RWPE1 (cell line): ENCODE results near the gene AFF2.

ENCODE experiments used
- CTCF ChIA-PET: fragments of 350-600 bp; sonication (Branson Sonifier 250); formaldehyde crosslinking; extraction: SDS; loops from one replicate; lab custom pipeline; 2021; lab: Yijun Ruan, JAX
- POLR2A ChIA-PET: fragments of 400-600 bp; formaldehyde crosslinking; extraction: SDS; loops from one replicate; lab custom pipeline; 2020; ENCODE audit warnings: antibody characterized with exemption; ENCODE audit not compliant: low non-redundant PET; lab: Yijun Ruan, JAX
- DNase-seq: peaks from one replicate; pipeline ENCODE4 v3.0.0; 2012; ENCODE audit warnings: low spot score
- H3K27ac ChIP-seq: fragments of 450-650 bp; 2 replicates; pipeline ENCODE4 v1.5.1; 2017
- TF ChIP-seq, protein P1 (sequence below): fragments of 450-650 bp; conservative IDR thresholded peaks from 2 replicates; pipeline ENCODE4 v1.5.1; 2017; ENCODE audit warnings: low read depth, mild to moderate bottlenecking

AFF2 gene

DNA sequence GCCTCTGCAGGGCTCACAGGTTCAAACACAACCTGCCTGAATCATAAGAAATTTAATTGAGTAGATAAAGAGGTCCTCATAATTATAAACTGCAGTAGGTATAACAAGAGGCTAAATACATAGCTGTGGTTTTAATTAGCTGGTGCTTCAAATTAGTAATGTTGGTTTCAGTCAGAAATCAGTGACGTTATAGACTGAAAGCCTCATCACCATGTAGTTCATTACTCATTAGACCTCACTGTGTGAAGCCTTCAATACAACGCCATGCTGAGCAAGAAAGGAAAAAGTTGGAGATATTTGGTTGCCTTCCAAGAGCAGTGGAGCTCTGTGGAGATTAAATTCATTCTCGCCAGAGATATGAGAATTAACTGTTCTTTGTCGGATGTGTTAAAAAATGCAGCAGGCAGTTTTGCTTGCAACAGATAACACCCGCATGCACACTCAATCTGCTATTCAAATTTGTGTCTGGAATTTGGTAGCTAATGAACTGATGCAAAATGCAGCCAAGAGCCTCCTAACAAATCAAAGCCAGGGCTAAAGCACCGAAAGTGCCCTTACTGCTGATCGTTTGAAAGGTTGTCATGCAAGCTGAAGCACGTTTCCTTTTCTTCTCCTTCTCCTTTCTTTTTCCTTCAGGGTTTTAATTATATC, 148.9 kb downstream of the AFF2 start:
- no peak for DNase-seq
- no peak overlapping the region for H3K27ac ChIP-seq
- TF ChIP-seq, protein P1, sequence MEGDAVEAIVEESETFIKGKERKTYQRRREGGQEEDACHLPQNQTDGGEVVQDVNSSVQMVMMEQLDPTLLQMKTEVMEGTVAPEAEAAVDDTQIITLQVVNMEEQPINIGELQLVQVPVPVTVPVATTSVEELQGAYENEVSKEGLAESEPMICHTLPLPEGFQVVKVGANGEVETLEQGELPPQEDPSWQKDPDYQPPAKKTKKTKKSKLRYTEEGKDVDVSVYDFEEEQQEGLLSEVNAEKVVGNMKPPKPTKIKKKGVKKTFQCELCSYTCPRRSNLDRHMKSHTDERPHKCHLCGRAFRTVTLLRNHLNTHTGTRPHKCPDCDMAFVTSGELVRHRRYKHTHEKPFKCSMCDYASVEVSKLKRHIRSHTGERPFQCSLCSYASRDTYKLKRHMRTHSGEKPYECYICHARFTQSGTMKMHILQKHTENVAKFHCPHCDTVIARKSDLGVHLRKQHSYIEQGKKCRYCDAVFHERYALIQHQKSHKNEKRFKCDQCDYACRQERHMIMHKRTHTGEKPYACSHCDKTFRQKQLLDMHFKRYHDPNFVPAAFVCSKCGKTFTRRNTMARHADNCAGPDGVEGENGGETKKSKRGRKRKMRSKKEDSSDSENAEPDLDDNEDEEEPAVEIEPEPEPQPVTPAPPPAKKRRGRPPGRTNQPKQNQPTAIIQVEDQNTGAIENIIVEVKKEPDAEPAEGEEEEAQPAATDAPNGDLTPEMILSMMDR, result no peak
- CTCF ChIA-PET, result no interaction called here
- POLR2A ChIA-PET, result no interaction called here

- H3K27ac ChIP-seq, result no peak overlapping the region
- TF ChIP-seq, protein P1, result no peak
- ChIA-PET POLR2A (no interaction called here), CTCF (no interaction called here)
- DNase-seq, result no peak
Observed at GRCh38 chrX:148658115-148658730, 157.8 kb downstream of the AFF2 start.

DNA sequence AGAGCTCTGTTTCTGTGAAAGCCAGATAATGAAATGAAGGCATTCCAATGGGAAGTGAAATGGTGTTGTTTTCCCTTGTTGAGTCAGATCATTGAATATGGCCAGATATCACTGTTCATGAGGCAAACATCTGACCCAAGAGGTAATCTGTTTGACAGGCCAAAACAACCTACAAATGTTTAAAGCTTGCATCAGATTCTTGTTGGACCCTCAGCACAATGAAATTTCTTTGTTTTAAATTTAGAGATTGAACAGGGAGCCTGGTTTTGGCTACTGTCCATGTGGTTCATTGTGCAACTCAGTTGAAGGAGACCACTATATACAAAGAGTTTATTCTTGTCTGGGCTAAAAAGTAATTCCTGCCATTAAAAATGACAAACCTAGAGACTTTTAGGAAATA, 159.1 kb downstream of the AFF2 start:
- CTCF ChIA-PET, result interaction anchor here (0.6 kb wide), 1 partner anchor 423 kb away, joined by 3 read pairs; no protein-coding TSS in a partner anchor
- H3K27ac ChIP-seq, result no peak overlapping the region
- no peak for DNase-seq
- TF ChIP-seq, protein P1, result no peak
- POLR2A ChIA-PET, result no interaction called here

- ChIA-PET POLR2A (no interaction called here), CTCF (no interaction called here)
- TF ChIP-seq, protein P1, result no peak
- DNase-seq, result no peak
- no peak overlapping the region for H3K27ac ChIP-seq
Observed at GRCh38 chrX:148661035-148661434, 160.6 kb downstream of the AFF2 start.

DNA sequence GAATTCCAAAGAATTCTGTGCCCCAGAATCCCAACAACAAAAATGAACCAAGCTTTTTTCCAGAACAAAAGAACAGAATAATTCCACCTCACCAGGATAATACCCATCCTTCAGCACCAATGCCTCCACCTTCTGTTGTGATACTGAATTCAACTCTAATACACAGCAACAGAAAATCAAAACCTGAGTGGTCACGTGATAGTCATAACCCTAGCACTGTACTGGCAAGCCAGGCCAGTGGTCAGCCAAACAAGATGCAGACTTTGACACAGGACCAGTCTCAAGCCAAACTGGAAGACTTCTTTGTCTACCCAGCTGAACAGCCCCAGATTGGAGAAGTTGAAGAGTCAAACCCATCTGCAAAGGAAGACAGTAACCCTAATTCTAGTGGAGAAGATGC, 161.6 kb downstream of the AFF2 start:
- no peak overlapping the region for H3K27ac ChIP-seq
- DNase-seq, result no peak
- CTCF ChIA-PET, result no interaction called here
- TF ChIP-seq, protein P1, result no peak
- POLR2A ChIA-PET, result no interaction called here

DNA sequence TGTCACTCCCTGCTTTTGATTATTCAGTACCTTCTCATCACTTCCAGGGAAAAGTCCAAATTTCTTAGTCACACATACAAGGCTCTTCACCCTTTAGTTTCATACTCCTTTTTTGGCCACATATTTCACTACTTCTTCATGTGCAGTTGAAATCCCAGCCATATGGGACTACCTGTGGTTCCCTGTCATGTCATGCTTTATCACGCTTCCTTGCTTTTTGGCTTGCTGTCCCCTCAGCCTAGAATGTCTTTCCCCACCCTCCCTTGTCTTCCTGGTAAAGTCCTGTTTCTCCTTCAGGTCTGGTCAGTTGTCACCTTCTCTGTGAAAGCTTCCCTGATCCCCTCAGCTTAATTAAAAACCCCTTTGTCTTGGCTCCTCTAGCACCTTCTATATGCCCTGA, 163.8 kb downstream of the AFF2 start:
- TF ChIP-seq, protein P1, result no peak
- CTCF ChIA-PET, result no interaction called here
- POLR2A ChIA-PET, result no interaction called here
- no peak for DNase-seq
- H3K27ac ChIP-seq, result no peak overlapping the region
